HFFc6 (cell line): ENCODE results near the gene ATP6V1E1. TPM values are rescaled to one million over a fixed set of nuclear protein-coding genes. Genes with fewer than 3 reads are reported as not detected.

Experiments used
- DNase-seq: peaks from one replicate; pipeline ENCODE4 v3.0.0-alpha.2; 2018
- H3K27ac Mint-ChIP-seq: 2 replicates; pipeline ENCODE4 v1.8.0; 2020; ENCODE audit warnings: mild to moderate bottlenecking, mixed read lengths
- H3K27me3 Mint-ChIP-seq: 2 replicates; pipeline ENCODE4 v1.8.0; 2021; ENCODE audit warnings: mild to moderate bottlenecking, moderate library complexity, mixed read lengths; ENCODE audit not compliant: insufficient read depth
- H3K36me3 Mint-ChIP-seq: 2 replicates; pipeline ENCODE4 v1.8.0; 2021; ENCODE audit warnings: low read depth, mixed read lengths
- H3K4me1 Mint-ChIP-seq: 2 replicates; pipeline ENCODE4 v1.8.0; 2020; ENCODE audit warnings: low read depth, mixed read lengths
- H3K4me3 Mint-ChIP-seq: 2 replicates; pipeline ENCODE4 v1.8.0; 2020; ENCODE audit warnings: mild to moderate bottlenecking, moderate library complexity, mixed read lengths
- H3K9me3 Mint-ChIP-seq: 2 replicates; pipeline ENCODE4 v1.8.0; 2020; ENCODE audit warnings: mild to moderate bottlenecking, mixed read lengths
- total RNA-seq, 6 experiments: library from RNA; stranded (reverse); fragmentation: NEBNext Ultra II Directional; extraction: Animal tissue kit (Norgen Biotek cat#: 25700); gene quantifications; 2 replicates in 1 of 6; 3 replicates in 5 of 6; pipeline ENCODE4 v1.2.3, GENCODE V29; 2021
- TF ChIP-seq, protein P1 (sequence below): fragments of 200-600 bp; sonication (generic); IDR thresholded peaks from 2 replicates; pipeline ENCODE4 v1.5.0; 2021; ENCODE audit warnings: antibody characterized with exemption, mild to moderate bottlenecking

ATP6V1E1 gene
- total RNA-seq, 6 experiments from 2014 or later: 156 to 194 (median 168) TPM

DNA sequence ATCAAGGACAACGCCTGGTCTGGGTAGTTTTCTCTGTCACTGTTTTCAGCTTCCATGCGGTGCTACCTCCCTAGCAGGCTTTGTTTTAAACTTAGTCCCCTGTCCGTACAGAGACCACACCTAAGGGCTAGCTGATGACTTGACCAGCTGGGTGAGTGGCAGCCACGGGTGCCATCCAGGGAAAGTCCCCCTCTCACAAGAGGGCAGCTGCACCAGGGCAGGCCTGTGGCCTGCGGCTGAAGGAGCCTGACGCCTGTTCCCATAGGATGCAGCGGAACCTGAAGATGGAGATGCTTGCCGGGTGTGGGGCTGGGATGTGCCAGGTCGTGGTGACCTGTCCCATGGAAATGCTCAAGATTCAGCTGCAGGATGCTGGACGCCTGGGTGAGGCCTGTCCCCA lies 45.4 kb downstream of the ATP6V1E1 start:
- Mint-ChIP-seq H3K27me3 (no peaks in the 10 kb centered on the region), H3K4me3 (no peak overlapping the region), H3K4me1 (peaks cover 4% of the 10 kb centered on the region), H3K9me3 (no peaks in the 10 kb centered on the region), H3K27ac (no peak overlapping the region), H3K36me3 (no peaks in the 10 kb centered on the region)
- no peak for DNase-seq
- TF ChIP-seq, protein P1, sequence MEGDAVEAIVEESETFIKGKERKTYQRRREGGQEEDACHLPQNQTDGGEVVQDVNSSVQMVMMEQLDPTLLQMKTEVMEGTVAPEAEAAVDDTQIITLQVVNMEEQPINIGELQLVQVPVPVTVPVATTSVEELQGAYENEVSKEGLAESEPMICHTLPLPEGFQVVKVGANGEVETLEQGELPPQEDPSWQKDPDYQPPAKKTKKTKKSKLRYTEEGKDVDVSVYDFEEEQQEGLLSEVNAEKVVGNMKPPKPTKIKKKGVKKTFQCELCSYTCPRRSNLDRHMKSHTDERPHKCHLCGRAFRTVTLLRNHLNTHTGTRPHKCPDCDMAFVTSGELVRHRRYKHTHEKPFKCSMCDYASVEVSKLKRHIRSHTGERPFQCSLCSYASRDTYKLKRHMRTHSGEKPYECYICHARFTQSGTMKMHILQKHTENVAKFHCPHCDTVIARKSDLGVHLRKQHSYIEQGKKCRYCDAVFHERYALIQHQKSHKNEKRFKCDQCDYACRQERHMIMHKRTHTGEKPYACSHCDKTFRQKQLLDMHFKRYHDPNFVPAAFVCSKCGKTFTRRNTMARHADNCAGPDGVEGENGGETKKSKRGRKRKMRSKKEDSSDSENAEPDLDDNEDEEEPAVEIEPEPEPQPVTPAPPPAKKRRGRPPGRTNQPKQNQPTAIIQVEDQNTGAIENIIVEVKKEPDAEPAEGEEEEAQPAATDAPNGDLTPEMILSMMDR: no peak

DNA sequence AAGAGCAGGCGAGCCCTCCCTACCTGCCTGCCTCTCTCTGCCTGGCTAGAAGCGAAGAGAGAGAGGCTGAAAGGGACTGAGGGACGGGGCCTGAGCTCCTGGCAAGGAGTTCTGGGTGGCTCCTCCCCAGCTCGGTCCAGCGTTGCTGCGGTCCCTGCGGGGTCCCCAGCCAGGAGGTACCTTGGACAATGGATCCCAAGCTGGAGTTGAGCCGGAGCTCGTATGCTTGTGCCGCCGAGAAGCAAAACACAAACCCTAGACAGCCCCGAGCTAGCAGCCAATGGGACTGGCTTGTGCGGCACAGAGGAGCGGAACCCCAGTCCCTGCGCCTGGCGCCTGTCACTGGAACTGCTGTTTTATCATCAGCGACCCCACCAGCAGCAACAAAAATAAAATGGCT lies 46.9 kb downstream of the ATP6V1E1 start:
- no peak for DNase-seq
- H3K9me3 Mint-ChIP-seq: no peaks in the 10 kb centered on the region
- no peak overlapping the region for H3K27ac Mint-ChIP-seq
- H3K36me3 Mint-ChIP-seq: no peaks in the 10 kb centered on the region
- TF ChIP-seq, protein P1: no peak
- peaks cover 12% of the 10 kb centered on the region for H3K4me1 Mint-ChIP-seq
- H3K27me3 Mint-ChIP-seq: no peaks in the 10 kb centered on the region; the same call in 1 of the 2 replicates
- no peak overlapping the region for H3K4me3 Mint-ChIP-seq

DNA sequence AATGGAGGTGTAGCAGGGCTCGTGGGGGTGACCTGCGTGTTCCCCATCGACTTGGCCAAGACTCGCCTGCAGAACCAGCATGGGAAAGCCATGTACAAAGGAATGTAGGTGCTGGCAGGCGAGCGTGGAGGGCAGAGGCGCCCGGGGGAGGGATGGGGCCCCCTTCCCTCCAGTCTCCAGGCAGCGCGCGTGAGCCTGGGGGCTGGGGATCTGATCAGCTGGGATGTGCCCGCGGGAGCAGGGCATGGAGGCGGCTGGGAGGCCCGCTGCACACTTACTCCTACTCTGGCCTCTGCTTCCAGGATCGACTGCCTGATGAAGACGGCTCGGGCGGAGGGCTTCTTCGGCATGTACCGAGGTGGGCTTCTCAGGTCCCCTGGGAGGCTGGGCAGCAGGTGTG lies 47.5 kb downstream of the ATP6V1E1 start:
- Mint-ChIP-seq H3K4me1 (peaks cover 17% of the 10 kb centered on the region), H3K27me3 (no peaks in the 10 kb centered on the region; the same call in 1 of the 2 replicates), H3K36me3 (no peaks in the 10 kb centered on the region), H3K27ac (no peak overlapping the region), H3K9me3 (no peaks in the 10 kb centered on the region), H3K4me3 (no peak overlapping the region)
- no peak for DNase-seq
- TF ChIP-seq, protein P1: no peak

DNA sequence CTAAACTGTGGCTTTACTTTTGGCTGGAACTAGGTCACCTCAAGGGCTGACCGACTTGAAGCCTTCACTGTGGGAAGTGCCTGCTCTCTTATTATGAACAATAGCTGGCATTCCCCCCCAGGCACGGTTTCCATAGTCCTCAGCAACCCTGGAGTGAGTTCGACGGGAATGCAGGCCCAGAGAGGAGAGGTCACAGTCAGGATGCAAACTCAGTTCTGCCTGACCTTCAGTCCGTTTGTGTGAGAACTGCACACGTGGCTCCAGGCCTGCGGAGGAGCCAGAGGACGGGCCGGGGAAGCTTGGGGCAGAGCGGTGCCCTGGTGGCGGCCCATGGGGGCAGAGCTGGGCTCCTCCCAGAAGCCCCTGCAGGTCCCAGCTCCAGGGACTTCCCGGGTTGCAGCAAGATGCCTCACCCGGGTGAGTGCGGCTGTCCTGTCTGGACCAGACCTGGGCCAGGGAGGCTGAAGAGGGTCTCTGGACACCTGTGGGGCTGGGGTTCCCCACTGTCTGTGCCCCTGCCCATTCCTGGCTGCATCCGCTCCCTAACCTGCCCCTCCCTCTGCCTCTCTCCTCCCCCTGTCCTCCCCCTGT lies 48.0 kb downstream of the ATP6V1E1 start:
- TF ChIP-seq, protein P1: 0 out of 2 replicates have a peak, but pooled peaks have one; percentile 13
- no peak for DNase-seq
- Mint-ChIP-seq H3K4me1 (peaks cover 23% of the 10 kb centered on the region), H3K9me3 (no peaks in the 10 kb centered on the region), H3K36me3 (no peaks in the 10 kb centered on the region), H3K27ac (no peak overlapping the region), H3K27me3 (no peaks in the 10 kb centered on the region; the same call in 1 of the 2 replicates), H3K4me3 (no peak overlapping the region)

DNA sequence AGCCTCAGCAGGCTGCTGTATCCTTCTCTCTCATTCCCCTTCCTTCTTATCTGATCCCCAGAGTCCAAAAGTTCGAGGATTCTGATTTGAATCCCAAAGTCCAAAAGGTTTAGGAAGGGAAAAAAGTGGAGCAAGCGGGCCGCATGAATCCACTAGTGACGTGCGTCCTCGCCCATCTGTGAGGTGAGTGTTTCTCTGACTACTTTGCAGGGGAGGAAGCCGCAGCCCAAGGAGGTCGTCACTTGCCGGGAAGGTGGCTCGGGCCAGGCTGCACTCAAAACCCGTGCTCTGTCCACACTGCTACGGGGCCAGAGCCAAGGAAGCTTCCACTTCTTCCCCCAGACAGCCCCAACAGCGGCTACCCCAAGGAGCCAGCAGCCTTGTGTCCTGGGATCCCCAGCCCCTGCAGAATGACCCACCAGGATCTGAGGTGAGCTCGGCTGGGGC lies 49.0 kb downstream of the ATP6V1E1 start:
- no peaks in the 10 kb centered on the region; the same call in 1 of the 2 replicates for H3K27me3 Mint-ChIP-seq
- TF ChIP-seq, protein P1: no peak
- H3K27ac Mint-ChIP-seq: no peak overlapping the region
- no peak overlapping the region for H3K4me3 Mint-ChIP-seq
- no peak for DNase-seq
- H3K4me1 Mint-ChIP-seq: peaks cover 28% of the 10 kb centered on the region
- no peaks in the 10 kb centered on the region for H3K9me3 Mint-ChIP-seq
- H3K36me3 Mint-ChIP-seq: no peaks in the 10 kb centered on the region
